Panc1 (cell line): ENCODE results near the gene DNM3. TPM values are rescaled to one million over a fixed set of nuclear protein-coding genes. Genes with fewer than 3 reads are reported as not detected.

Experiments
- ATAC-seq: fragments of 200-7000 bp; cut with Tn5 transposase; 2 replicates; pipeline ENCODE4 v1.9.1; 2020; ENCODE audit warnings: mild to moderate bottlenecking, moderate library complexity
- BruUV-seq: library from RNA; stranded (reverse); fragments of 400-500 nt; replicated peaks from 2 replicates; lab custom pipeline; 2021; lab: Mats Ljungman, UMichigan
- CTCF ChIA-PET: fragments of 300-600 bp; sonication (Branson Sonifier 250); formaldehyde crosslinking; loops from one replicate; lab custom pipeline; 2022; ENCODE audit warnings: antibody characterized with exemption; lab: Charles Lee
- POLR2A ChIA-PET: fragments of 300-600 bp; sonication (Branson Sonifier 250); formaldehyde crosslinking; loops from one replicate; lab custom pipeline; 2022; ENCODE audit warnings: antibody characterized with exemption; lab: Charles Lee
- DNase-seq: peaks from one replicate; pipeline ENCODE4 v3.0.0-alpha.2; 2010; ENCODE audit warnings: low read depth, low spot score
- H3K27ac ChIP-seq: 2 replicates; pipeline ENCODE4 v1.5.1; 2011; ENCODE audit warnings: mild to moderate bottlenecking, low read length, inconsistent platforms
- H3K27me3 ChIP-seq: fragments of 200-500 bp; sonication (Bioruptor generic); 2 replicates; pipeline ENCODE4 v1.6.0; 2014; ENCODE audit warnings: low read length, inconsistent platforms; ENCODE audit not compliant: control insufficient read depth, insufficient read depth
- H3K36me3 ChIP-seq: fragments of 200-500 bp; sonication (Bioruptor generic); 2 replicates; pipeline ENCODE4 v1.5.1; 2014; ENCODE audit warnings: inconsistent platforms, mild to moderate bottlenecking, low read length, moderate library complexity; ENCODE audit not compliant: control insufficient read depth, insufficient read depth
- H3K4me1 ChIP-seq: 2 replicates; pipeline ENCODE4 v1.5.1; 2011; ENCODE audit warnings: inconsistent platforms, mild to moderate bottlenecking, low read length, moderate library complexity; ENCODE audit not compliant: control insufficient read depth, insufficient read depth
- H3K4me3 ChIP-seq, 2 experiments: 2 replicates each; pipeline ENCODE4 v1.5.1; 2011 to 2012; ENCODE audit warnings: low read depth in 2 of 2, low read length in 2 of 2, mild to moderate bottlenecking in 2 of 2, inconsistent platforms in 1 of 2, moderate library complexity in 1 of 2
- H3K9me3 ChIP-seq: fragments of 200-500 bp; sonication (Bioruptor generic); 2 replicates; pipeline ENCODE4 v1.5.1; 2014; ENCODE audit warnings: low read depth, mild to moderate bottlenecking, inconsistent platforms, low read length, moderate library complexity; ENCODE audit not compliant: control insufficient read depth, insufficient read depth
- POLR2AphosphoS5 ChIP-seq: IDR thresholded peaks from 2 replicates; pipeline ENCODE4 v1.6.1; 2012; ENCODE audit warnings: mild to moderate bottlenecking, low read depth, low read length, moderate library complexity
- REST ChIP-seq, 2 experiments: IDR thresholded peaks; 2 replicates each; pipeline ENCODE4 v1.6.1; 2011 to 2012; ENCODE audit warnings: low read depth in 2 of 2, control low read depth in 1 of 2, low read length in 1 of 2, mild to moderate bottlenecking in 1 of 2, moderate library complexity in 1 of 2; ENCODE audit not compliant: insufficient read depth in 1 of 2
- SIN3A ChIP-seq: IDR thresholded peaks from 2 replicates; pipeline ENCODE4 v1.6.1; 2012; ENCODE audit warnings: low read depth, mild to moderate bottlenecking, low read length, moderate library complexity, borderline replicate concordance; ENCODE audit not compliant: insufficient read depth
- TCF7L2 ChIP-seq: IDR thresholded peaks from 2 replicates; pipeline ENCODE4 v1.6.1; 2011; ENCODE audit warnings: mild to moderate bottlenecking, low read depth, low read length, inconsistent platforms
- in situ Hi-C: cut with HindIII; loops from 2 replicates; pipeline ENCODE4 v1.10.0; 2016; ENCODE audit warnings: low sequenced_read_pairs, low pct_unique_long_range_greater_than_20kb
- intact Hi-C: fragments of 100-400 bp; cut with micrococcal nuclease; formaldehyde crosslinking; loops from one replicate; pipeline ENCODE4 v1.10.0; 2022; ENCODE audit not compliant: unreplicated experiment
- total RNA-seq: library from RNA; stranded (reverse); gene quantifications from one replicate; pipeline ENCODE4 v1.2.1, GENCODE V29; 2021; ENCODE audit not compliant: unreplicated experiment
- TF ChIP-seq, protein P1 (sequence below): fragments of 450-650 bp; IDR thresholded peaks from 2 replicates; pipeline ENCODE4 v1.5.1; 2017; ENCODE audit warnings: mild to moderate bottlenecking

Gene DNM3
- total RNA-seq, 1 experiment from 2014 or later = 0.46 TPM

DNA sequence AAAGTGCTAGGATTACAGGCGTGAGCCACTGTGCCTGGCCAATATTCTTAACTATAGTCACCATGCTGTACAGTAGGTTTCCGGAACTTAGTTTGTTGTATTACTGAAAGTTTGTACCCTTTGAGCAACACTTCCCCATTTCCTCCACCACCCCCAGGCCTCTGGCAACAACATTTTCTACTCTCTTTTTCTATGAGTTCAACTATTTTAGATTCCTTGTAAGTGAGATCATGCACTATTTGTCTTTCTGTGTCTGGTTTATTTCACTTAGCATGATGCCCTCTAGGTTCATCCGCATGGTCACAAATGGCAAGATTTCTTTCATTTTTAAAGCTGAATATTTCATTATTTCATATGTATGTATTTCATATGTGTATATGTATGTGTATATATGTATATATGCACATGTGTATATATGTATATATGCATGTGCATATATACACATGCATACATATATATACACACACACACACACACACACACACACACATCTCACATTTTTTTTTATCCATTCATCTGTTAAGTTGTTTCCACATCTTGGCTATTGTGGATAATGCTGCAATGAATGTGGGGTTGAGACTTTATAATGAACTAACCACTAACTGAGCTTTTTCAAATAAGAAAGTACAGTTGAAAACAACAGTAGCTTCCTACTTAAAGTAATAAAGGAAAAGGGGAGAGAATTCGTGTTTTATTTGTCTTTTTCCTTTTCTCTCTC is 322.4 kb downstream of the DNM3 start:
- BruUV-seq = no TSS peak
- H3K9me3 ChIP-seq = no peaks in the 10 kb centered on the region
- H3K36me3 ChIP-seq = no peaks in the 10 kb centered on the region
- H3K4me3 ChIP-seq = no peak overlapping the region
- intact Hi-C loops = no loop called here
- no peak for DNase-seq
- in situ Hi-C loops = no loop called here
- H3K27ac ChIP-seq = no peak overlapping the region; the same call in 1 of the 2 replicates
- TF ChIP-seq POLR2AphosphoS5 (no peak), TCF7L2 (no peak), REST (IDR thresholded peaks at IDR 0.05; ENCODE audit: insufficient read depth in 1 of 2, low read depth in 2 of 2, low read length in 1 of 2) (no peak), SIN3A (no peak)
- TF ChIP-seq, protein P1, sequence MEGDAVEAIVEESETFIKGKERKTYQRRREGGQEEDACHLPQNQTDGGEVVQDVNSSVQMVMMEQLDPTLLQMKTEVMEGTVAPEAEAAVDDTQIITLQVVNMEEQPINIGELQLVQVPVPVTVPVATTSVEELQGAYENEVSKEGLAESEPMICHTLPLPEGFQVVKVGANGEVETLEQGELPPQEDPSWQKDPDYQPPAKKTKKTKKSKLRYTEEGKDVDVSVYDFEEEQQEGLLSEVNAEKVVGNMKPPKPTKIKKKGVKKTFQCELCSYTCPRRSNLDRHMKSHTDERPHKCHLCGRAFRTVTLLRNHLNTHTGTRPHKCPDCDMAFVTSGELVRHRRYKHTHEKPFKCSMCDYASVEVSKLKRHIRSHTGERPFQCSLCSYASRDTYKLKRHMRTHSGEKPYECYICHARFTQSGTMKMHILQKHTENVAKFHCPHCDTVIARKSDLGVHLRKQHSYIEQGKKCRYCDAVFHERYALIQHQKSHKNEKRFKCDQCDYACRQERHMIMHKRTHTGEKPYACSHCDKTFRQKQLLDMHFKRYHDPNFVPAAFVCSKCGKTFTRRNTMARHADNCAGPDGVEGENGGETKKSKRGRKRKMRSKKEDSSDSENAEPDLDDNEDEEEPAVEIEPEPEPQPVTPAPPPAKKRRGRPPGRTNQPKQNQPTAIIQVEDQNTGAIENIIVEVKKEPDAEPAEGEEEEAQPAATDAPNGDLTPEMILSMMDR = no peak
- CTCF ChIA-PET = no interaction called here
- POLR2A ChIA-PET = interaction anchor here (0.6 to 0.7 kb wide), 3 partner anchors 147 to 502 kb away, joined by 6 to 10 read pairs (median 7); no protein-coding TSS in a partner anchor
- no peaks in the 10 kb centered on the region for H3K4me1 ChIP-seq
- ATAC-seq = no peak
- H3K27me3 ChIP-seq = no peaks in the 10 kb centered on the region

- ChIA-PET POLR2A (no interaction called here), CTCF (no interaction called here)
- intact Hi-C loops = no loop called here
- in situ Hi-C loops = no loop called here
- no peaks in the 10 kb centered on the region for H3K4me1 ChIP-seq
- H3K4me3 ChIP-seq = no peak overlapping the region
- TF ChIP-seq SIN3A (no peak), POLR2AphosphoS5 (no peak), TCF7L2 (no peak), REST (IDR thresholded peaks at IDR 0.05; ENCODE audit: insufficient read depth in 1 of 2, low read depth in 2 of 2, low read length in 1 of 2) (no peak)
- TF ChIP-seq, protein P1 = no peak
- H3K27ac ChIP-seq = peak overlapping the region; percentile 69; the same call in 1 of the 2 replicates
- H3K36me3 ChIP-seq = no peaks in the 10 kb centered on the region
- DNase-seq (no peak), ATAC-seq (no peak)
- BruUV-seq = no TSS peak
- no peaks in the 10 kb centered on the region for H3K9me3 ChIP-seq
- no peaks in the 10 kb centered on the region for H3K27me3 ChIP-seq
Observed at GRCh38 chr1:172165403-172165802, 324.1 kb downstream of the DNM3 start.
